GM18526 (cell line): Measurements from ENCODE around the gene KLK3.

Source experiments
- POLR2A ChIP-seq: IDR thresholded peaks from 3 replicates; pipeline ENCODE4 v1.6.1; 2011; ENCODE audit not compliant: insufficient read length; ENCODE audit errors: extremely low read depth

The KLK3 gene

GRCh38 chr19:50826492-50827240 lies 28.0 kb upstream of the KLK3 start:
- no peak for TF ChIP-seq POLR2A

- TF ChIP-seq POLR2A: no peak
These were observed 27.2 kb upstream of the KLK3 start for GRCh38 chr19:50827476-50827875.

GRCh38 chr19:50829801-50830200 lies 24.9 kb upstream of the KLK3 start:
- no peak for TF ChIP-seq POLR2A

GRCh38 chr19:50830266-50831025 lies 24.3 kb upstream of the KLK3 start:
- TF ChIP-seq POLR2A: no peak

GRCh38 chr19:50831026-50831396 lies 23.7 kb upstream of the KLK3 start:
- no peak for TF ChIP-seq POLR2A

- no peak for TF ChIP-seq POLR2A
These were observed 22.0 kb upstream of the KLK3 start for GRCh38 chr19:50832666-50833065.

- no peak for TF ChIP-seq POLR2A
These were observed 21.5 kb upstream of the KLK3 start, which contains the start of gene KLK15 for GRCh38 chr19:50833117-50833801. Gene KLK15 (minus strand): TSS chr19:50833574. CDS start chr19:50831492, 2,082 bp downstream.

GRCh38 chr19:50833802-50834167 lies 20.9 kb upstream of the KLK3 start:
- TF ChIP-seq POLR2A: no peak

- TF ChIP-seq POLR2A: no peak
These were observed 19.5 kb upstream of the KLK3 start for GRCh38 chr19:50835103-50835784.

- peak; percentile 82 for TF ChIP-seq POLR2A
These were observed 18.8 kb upstream of the KLK3 start for GRCh38 chr19:50835785-50836542.

GRCh38 chr19:50836543-50837195 lies 18.0 kb upstream of the KLK3 start:
- TF ChIP-seq POLR2A: no peak

GRCh38 chr19:50837300-50837699 lies 17.4 kb upstream of the KLK3 start:
- TF ChIP-seq POLR2A: no peak

GRCh38 chr19:50838239-50838638 lies 16.5 kb upstream of the KLK3 start:
- no peak for TF ChIP-seq POLR2A
